Cerebellar cortex (tissue), 1 donor: ENCODE results near the gene UBL5.
"Not testable (repeated sequence)": the region's sequence is repeated elsewhere in the genome, so short reads cannot be mapped to it uniquely, and the experiment has no call there.

ENCODE experiments used
- DNase-seq: peaks from one replicate; pipeline ENCODE4 v3.0.0-alpha.2; 2015; ENCODE audit warnings: low spot score

The UBL5 gene

DNA sequence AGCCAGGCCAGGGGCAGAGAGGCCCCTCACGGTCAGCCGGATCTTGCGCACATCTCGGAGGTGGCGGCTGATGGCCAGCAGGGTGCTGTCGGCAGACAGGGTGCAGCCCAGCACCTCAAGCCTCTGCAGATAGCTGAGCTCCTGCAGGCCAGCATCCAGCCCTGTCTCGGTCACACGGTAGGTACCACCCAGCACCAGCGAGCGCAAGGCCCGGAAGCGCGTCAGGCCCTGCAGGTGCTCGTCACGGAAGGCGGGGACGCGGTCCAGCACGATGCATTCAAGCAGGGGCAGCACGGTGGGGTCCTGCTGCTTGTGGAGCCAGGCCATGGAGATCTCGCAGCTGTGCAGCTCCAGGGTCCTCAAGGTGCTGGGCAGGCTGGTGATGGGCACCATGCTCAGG is 16.6 kb upstream of the UBL5 start:
- DNase-seq = no peak

DNA sequence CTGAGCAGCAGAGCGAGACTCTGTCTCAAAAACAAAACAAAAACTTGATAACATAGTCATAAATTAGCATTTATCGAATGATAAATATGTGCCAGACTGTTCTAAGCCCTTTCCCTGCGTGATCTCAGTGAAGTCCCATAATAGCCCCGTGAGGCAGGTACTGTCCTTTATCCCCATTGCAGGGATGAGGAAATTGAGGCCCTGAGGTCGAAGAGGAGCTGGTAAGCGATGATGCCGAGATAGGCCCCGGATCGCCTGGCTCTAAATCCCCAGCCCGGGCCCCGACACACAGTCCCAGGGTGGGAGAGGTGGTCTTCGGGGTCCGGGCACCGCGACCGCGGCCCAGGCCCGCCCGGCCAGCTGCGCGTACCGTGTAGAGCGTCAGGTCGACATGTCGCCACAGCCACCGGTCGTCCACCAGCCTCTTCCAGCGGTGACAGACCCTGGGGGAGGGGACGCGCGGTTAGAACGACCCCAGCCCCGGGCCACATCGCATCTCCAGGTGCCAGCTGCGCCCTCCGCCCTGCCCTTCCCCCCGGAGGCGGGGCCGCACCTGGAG is 9.5 kb upstream of the UBL5 start:
- DNase-seq = no peak

DNA sequence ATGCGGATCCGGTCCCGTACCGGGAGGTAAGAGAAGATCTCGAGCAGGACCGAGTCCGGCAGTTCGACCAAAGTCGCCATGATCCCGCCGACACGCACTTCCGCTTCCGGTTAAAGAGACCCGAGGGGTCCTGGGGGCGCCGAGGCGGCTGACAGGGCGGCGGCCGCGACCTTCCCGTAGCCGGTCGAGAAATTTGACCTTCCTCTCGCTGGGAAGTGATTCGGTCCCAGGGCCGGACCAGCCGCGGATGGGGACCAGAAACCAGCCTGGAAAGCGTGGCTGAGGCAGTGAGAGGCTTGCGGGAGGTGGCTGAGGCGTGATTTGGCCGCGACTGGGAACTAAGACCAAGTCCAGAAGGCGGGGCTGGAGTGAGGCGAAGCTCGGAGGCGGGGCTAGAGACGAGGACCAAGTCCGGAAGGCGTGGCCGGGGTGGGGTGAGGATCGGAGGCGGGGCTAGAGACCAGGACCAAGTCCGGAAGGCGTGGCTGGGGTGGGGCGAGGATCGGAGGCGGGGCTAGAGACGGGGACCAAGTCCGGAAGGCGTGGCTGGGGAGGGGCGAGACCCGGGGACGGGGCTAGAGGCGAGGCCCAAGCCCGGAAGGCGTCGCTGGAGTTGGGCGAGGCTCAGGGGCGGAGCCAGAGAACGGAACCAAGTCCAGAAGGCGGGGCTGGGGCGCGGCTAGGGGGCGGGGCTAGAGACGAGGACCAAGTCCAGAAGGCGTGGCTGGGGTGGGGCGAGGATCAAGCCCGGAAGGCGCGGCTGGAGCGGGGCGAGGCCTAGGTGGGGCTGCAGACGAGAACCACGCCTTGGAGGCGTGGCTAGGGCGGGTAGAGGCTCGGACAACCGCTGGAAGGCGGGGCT is 8.8 kb upstream of the UBL5 start, which contains the start of gene FBXL12:
Gene FBXL12 (minus strand): TSS at position 346 of the 862 bp plus-strand sequence. CDS start 266 bp downstream, at position 80.
- DNase-seq = peak; percentile 99

DNA sequence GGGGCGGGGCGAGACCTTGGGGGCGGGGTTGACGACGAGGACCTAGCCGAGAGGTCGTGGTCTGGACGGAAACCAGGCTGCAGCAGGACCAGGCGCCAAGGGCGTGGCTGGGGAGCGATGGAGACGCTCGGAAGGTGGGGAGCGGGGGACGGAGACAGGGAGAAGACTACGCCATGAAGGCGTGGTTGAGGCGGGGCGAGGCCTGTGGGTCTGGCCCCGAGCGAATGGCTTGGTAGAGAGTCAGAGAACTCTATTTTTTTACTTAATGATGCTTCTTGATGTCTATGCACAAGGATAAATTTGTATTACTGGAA is 8.2 kb upstream of the UBL5 start:
- DNase-seq = no peak

DNA sequence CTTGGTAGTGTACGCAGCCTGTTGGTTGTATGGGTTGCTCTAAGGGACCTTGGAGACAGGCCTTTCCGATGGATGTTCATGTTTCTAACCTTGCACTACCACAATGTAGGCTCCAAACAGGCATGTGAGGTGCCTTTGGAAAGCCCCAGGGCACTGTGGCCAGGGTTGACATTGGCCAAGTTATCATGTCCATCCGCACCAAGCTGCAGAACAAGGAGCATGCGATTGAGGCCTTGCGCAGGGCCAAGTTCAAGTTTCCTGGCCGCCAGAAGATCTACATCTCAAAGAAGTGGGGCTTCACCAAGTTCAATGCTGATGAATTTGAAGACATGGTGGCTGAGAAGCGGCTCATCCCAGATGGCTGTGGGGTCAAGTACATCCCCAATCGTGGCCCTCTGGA is 7.7 kb upstream of the UBL5 start:
- not testable (repeated sequence) for DNase-seq

DNA sequence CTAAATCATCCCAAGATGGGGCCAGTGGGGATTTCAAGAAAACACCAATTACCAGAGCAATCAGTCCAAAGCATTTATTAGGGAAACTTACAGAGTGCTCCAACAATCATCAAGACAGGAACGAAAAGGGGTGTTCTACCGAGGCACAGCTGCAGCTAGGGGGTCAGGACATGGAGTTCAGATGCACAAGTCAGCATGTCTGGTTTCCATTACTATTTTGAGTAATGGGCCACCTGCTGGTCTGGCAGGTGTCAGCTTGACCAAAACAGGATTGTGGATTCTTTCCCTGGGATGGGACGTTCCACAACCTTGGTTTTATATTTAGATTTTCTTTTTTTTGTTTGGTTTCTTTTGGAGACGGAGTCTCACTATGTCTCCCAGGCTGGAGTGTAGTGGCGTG is 3.9 kb upstream of the UBL5 start:
- DNase-seq = peak; percentile 28

DNA sequence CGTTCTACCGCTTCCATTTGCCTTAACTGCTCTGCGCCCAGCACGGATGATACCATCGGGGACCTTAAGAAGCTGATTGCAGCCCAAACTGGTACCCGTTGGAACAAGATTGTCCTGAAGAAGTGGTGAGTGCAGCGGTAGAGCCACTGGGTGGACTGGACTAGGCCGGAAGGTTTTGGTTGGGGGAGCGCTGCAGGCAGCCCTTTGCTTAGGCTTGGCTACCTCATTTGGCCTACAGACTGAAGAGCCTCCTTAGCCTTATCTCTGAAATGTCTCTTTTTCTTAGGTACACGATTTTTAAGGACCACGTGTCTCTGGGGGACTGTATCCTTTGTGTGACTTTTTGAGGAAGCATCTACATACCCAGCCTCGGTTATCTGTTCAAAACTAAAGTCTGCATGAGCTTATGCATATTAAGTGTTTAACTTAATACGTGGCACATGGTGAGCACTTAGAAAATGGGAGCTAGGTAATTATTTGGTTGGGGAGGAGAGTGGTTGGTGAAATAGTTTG is 889 bp downstream of the UBL5 start:
- no peak for DNase-seq

DNA sequence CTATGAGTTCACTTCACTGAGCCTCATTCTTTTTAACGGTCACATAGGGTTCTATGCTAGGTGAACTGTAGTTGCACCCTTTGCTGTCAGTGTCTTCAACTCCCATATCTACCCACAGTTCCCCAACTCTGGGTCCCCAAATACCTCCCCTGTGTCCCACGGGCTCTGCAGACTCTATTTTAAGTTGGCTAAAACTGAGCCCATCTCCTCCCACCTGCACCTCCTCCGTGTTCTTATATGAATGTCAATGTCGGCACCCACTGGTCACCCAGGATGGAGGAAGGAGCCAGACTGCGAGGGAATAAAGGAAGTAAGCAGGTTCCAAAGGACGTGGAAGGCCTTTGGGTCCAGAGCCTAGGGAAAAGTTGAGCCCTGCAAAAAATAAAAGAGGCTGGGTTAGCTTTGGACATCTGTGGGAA is 6.6 kb downstream of the UBL5 start:
- no peak for DNase-seq

DNA sequence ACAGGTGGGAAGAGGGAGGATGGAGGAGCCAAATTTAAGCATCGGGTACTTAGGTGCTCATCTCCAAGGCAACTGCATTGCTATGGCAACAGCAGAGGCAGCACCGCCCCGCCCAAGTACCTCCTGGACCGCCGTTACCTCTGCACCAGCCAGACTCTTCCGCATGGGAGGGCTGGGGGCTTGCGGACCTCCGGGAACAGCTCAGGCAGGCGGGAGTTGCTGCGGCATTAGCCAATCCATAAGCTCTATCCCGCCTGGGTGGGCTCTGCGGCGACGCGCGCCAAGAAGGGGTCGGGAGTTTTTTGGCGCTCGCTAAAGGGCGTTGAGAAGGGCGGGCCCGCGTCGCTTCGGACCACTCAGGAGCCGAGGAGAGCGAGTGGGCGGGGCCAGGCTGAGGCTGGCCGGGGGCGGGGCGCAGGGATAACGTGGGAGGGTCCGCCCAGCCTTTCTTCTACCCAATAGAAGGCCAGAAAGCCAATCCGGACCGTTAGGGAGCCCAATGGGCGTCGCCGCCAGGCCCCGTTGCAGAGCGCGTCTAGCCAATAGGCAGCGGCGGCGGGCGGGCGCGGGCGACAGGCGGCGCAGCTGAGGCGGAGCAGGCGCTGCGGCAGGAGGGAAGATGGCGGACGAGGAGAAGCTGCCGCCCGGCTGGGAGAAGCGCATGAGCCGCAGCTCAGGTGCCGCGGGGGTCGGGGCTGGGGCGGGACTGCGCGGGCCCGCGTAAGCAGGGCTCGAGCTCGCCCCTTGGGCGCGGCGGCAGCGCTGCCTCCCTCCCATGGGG is 7.2 kb downstream of the UBL5 start, which contains the start of gene PIN1:
Gene PIN1 (plus strand): TSS at position 593 of the 781 bp plus-strand sequence. CDS start 27 bp downstream, at position 620.
- peak; percentile 99 for DNase-seq

DNA sequence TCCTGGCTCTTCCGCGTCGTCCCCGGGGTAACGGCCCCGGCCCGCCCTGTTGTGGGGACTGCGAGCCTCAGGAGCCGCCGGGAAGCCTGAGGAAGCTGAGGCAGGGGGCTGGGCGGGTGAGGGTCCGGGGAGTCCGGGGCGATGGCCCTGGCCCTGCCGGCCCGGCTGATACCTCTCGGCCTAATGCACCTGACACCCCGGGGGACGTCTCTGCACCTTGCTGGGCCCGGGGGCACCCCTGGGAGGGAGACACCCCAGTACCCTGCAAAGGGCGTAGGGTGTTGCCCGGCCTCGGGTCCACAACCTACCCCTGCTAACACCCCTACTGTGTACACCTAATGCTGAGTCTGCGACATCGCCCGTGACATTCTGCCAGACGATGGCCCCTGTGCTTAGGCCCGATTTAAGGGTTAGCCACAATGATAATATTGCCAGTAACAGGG is 7.8 kb downstream of the UBL5 start:
- DNase-seq = no peak

DNA sequence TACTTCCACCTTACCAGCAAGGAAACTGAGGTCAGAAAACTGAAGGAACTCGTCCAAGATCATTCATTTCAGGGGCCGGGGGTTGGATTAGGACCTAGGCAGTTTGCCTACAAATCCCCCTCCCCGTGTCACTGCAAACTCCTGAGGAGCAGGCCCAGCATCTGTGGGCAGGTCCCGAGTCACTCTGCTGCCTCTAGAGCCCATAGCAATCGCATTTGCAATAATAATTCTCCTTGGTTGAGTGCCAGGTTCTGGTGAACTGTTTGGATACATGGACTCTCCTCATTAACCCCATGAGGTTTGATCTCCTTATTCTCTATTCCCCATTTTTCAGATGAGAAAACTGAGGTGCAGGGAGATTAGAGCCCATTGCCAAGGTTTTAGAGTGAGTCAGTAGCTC is 8.3 kb downstream of the UBL5 start:
- DNase-seq = peak; percentile 23

DNA sequence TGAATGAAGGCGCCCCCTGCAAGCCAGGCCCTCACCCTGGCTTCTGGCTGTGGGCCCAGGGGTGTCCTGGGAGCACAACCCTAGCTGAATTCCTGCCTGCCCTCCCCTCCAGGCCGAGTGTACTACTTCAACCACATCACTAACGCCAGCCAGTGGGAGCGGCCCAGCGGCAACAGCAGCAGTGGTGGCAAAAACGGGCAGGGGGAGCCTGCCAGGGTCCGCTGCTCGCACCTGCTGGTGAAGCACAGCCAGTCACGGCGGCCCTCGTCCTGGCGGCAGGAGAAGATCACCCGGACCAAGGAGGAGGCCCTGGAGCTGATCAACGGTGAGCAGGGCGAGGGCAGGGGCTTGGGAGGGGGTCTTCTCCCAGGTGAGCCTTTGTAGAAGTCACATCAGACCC is 10.6 kb downstream of the UBL5 start:
- DNase-seq = no peak

DNA sequence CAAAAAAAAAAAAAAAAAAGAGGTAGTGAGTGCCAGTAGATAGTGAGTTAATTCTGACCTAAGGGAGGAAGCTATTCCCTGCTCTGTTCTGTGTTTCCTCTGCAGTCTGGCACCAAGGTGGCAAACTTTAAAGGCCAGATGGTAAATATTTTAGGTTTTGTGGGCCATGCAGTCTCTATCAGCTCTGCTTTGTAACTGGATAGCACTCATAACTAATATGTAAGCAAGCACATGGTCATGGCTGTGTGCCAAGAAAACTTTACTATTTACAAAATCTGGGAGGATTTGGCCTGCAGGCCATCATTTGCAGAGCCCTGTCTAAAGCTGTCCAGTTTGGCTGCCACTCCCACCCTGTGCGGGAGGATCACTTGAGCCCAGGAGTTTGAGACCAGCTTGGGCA is 11.7 kb downstream of the UBL5 start:
- DNase-seq = no peak

DNA sequence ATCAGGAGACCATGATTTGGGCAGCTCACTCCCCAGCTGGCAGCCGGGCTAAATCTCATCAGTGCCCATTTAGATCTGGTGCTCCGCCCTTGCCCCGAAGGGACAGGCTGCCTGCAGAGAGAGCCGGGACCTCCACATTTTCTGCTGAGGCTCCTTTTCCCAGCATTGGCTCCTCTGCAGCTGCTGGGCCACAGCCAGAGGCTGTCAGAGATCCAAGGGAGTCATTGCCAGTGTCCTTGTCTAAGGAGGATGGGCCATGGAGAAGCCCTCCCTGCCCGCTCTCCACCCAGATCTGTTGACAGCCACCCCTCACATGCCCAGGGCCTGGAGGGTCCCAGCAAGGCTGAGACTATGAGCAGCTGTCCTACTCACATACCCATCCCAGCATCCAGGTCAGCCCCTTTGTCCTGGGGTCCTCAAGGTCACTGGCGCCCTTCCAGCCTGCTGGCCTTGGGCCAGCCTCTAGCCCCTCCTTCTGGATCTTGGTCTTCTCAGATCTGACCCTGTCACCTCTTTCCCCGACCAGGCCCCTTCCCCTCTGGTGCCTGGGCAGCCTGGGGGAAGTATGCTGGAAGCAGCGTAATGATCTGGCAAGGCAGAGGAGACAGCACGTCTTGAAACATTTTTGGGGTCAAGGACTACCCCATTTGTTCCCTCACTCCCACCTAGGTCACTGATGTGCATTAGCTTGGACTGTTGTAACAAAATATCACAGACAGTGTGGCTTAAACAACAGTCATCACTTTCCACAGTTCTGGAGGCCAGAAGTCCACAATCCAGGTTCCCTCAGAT is 15.3 kb downstream of the UBL5 start:
- DNase-seq = peak; percentile 68

DNA sequence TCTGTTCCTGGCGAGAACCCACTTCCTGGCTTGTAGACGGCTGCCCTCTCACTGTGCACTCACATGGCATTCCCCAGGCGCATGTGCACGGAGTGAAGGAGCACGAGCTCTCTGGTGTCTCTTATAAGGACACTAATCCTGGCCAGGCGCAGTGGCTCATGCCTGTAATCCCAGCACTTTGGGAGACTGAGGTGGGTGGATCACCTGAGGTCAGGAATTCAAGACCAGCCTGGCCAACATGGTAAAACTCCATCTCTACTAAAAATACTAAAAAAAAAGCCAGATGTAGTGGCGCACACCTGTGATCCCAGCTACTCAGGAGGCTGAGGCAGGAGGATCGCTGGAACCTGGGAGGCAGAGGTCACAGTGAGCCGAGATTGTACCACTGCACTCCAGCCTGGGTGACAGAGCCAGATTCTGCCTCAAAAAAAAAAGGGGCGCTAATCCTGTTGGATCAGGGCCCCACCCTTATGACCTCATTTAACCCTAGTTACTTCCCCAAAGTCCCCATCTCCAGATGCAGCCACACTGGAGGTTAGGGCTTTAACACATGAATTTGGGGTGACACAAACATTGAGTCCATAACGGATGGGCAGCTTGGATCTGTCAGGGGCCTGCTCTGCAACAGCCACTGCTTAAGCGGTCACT is 16.0 kb downstream of the UBL5 start:
- DNase-seq = not testable (repeated sequence)

DNA sequence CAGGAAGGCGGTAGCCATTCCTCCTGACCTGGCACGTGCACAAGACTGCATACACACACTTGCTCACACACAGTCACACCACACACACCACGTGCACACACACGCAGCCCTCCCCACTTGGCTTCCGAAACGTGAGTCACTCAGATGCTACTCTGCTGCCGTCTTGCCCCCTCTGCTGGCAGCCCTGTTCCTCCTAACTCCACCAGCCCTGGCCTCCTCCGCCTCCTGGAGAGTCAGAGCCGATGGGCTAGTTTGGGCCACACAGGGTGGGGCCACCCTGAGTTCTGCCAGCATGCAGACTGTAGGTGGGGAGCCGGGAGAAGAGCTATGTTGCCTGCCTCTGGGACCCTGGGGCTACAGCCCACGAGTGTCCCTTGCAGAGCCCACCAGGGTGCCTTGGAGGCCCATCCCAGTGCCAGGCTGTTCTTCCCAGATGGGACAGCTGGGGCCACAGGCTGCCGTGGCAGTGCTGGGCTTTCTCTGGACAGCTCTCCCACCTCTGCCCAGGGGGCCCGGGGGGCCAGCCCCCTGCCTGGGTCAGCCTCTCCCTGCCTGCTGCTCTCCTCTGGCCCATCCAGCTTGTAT is 19.5 kb downstream of the UBL5 start:
- peak; percentile 67 for DNase-seq

DNA sequence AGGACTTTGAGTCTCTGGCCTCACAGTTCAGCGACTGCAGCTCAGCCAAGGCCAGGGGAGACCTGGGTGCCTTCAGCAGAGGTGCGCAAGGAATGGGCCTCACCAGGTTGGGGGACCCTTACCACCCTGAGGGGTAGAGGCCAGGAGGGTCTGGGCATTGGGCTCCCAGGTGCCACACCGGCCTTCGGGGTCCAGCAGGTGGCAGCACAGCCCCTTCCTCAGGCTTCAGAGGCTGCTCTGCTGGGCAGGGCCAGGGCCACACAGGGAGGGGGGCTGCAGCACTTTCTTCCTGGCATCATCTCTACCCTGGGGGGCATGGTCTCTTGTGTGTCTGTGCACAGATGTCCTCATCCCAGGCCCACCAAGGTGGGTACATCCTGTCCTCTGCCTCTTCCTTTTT is 20.3 kb downstream of the UBL5 start:
- DNase-seq = peak; percentile 48

DNA sequence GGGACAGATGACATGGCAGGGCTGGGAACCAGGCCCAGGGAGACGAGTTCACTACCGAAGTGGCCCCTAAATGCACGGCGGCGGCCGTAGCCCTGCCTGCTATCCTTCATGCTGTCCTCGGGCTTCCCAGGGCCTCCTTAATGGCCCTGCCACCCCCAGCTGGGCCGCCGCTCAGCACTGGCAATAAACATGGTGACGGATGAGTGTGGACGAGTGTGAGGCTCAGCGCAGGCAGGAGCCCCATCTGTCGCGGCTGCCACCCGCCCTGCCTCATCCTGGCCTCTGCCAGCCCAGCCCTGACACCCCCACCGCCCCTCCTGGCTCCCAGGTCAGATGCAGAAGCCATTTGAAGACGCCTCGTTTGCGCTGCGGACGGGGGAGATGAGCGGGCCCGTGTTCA is 21.0 kb downstream of the UBL5 start:
- peak; percentile 83 for DNase-seq

DNA sequence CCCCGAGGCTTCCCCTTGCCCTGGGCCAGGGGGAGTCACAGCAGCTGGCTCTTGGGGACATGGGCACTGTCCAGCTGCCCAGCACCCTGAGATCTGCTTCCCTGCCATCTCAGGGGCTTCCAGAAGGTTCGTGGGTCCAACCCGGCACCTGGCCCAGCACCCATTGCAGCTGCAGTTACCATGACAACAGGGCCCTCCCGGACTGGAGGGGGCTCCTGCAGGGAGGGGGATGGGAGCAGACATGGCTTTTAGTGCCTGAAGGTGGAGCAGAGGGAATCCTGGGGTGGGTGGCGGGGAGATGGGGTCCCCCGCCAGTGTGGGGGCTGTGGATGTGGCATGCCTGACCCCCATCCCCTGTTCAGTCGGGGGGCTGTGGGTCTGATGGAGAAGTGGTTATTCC is 22.1 kb downstream of the UBL5 start:
- DNase-seq = no peak

DNA sequence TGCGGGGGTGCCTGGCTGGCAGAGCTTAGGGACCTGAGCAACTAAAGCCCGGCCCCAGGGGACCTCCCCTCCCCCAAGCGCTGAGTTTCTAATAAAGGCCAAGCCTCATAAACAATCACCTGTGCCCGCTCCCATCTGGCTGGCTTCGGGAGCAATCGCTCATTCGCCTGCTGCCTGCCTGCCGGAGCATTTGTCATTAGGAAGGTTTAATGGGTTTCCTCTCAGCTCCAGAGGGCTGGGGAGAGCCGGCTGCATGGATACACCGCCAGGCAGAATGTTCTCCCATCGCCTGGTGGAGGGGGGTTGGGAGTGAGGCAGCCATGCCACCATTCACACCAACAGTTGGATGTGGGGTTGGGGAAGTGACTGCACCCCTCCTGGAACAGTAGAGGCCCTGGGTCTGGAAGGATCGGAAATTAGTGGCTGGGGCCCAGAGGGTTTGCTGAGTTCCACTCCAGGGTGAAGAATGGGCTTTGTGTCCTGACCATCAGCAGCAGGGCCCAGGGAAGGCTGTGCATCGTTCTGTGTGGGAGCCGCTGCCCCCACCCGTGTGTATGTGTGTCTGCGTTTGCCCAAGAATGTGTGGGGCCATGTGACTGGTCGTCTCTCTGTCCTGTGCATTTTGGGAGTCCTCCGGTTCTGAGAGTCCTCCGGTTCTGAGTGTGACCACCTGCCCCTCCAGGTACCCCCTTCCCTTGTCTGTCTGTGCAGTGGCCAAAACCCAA is 22.7 kb downstream of the UBL5 start:
- peak; percentile 68 for DNase-seq
